Fibroblast of skin of abdomen (primary cell): ENCODE data around the gene MCAM. TPM values are rescaled to one million over a fixed set of nuclear protein-coding genes. Genes with fewer than 3 reads are reported as not detected.

Experiments
- DNase-seq: peaks from one replicate; pipeline ENCODE4 v3.0.0-alpha.2; 2013
- polyA plus RNA-seq, 2 experiments: library from polyadenylated mRNA; unstranded; fragments of 120-200 nt; gene quantifications; one replicate each; pipeline ENCODE4 v1.2.1, GENCODE V29; 2013; ENCODE audit not compliant: insufficient read length in 2 of 2

MCAM gene
- 74.1 TPM for polyA plus RNA-seq (2013, experiment 1 of 2; ENCODE audit: insufficient read length)
- 71.8 TPM for polyA plus RNA-seq (2013, experiment 2 of 2; ENCODE audit: insufficient read length)

- peak; percentile 63 for DNase-seq
Measured at GRCh38 chr11:119316729-119317591, at the start of gene MCAM. TSS of gene MCAM (minus strand) at chr11:119317130. CDS start at chr11:119317101, 29 bp downstream.

- DNase-seq: no peak
Measured at GRCh38 chr11:119365071-119365591, 48.2 kb upstream of the MCAM start.

- peak; percentile 44 for DNase-seq
Measured at GRCh38 chr11:119363851-119364590, 47.1 kb upstream of the MCAM start.

- no peak for DNase-seq
Measured at GRCh38 chr11:119363081-119363850, 46.3 kb upstream of the MCAM start.

- DNase-seq: no peak
Measured at GRCh38 chr11:119362741-119363080, 45.8 kb upstream of the MCAM start.

- no peak for DNase-seq
Measured at GRCh38 chr11:119361941-119362725, 45.2 kb upstream of the MCAM start.

- peak; percentile 80 for DNase-seq
Measured at GRCh38 chr11:119361056-119361787, 44.3 kb upstream of the MCAM start.

- DNase-seq: no peak
Measured at GRCh38 chr11:119359365-119360214, 42.7 kb upstream of the MCAM start.

GRCh38 chr11:119357074-119357473, 40.1 kb upstream of the MCAM start:
- DNase-seq: no peak

- peak; percentile 72 for DNase-seq
Measured at GRCh38 chr11:119356349-119357031, 39.6 kb upstream of the MCAM start.

GRCh38 chr11:119355091-119355843, 38.3 kb upstream of the MCAM start:
- no peak for DNase-seq

- no peak for DNase-seq
Measured at GRCh38 chr11:119352857-119353260, 35.9 kb upstream of the MCAM start.

GRCh38 chr11:119351232-119351631, 34.3 kb upstream of the MCAM start:
- DNase-seq: no peak

GRCh38 chr11:119350302-119350701, 33.4 kb upstream of the MCAM start:
- DNase-seq: no peak

- DNase-seq: no peak
Measured at GRCh38 chr11:119347940-119348605, 31.1 kb upstream of the MCAM start.

GRCh38 chr11:119347242-119347641, 30.3 kb upstream of the MCAM start:
- peak; percentile 80 for DNase-seq

- DNase-seq: no peak
Measured at GRCh38 chr11:119346605-119347004, 29.7 kb upstream of the MCAM start, which contains the start of gene MFRP. TSS of gene MFRP (minus strand) at chr11:119346705. CDS start at chr11:119346513, 192 bp downstream.

- DNase-seq: no peak
Measured at GRCh38 chr11:119345685-119346084, 28.8 kb upstream of the MCAM start.
